Measurements from ENCODE around the gene KIF13A.
"Not testable (repeated sequence)": the region's sequence is repeated elsewhere in the genome, so short reads cannot be mapped to it uniquely, and the experiment has no call there.

KIF13A gene

DNA sequence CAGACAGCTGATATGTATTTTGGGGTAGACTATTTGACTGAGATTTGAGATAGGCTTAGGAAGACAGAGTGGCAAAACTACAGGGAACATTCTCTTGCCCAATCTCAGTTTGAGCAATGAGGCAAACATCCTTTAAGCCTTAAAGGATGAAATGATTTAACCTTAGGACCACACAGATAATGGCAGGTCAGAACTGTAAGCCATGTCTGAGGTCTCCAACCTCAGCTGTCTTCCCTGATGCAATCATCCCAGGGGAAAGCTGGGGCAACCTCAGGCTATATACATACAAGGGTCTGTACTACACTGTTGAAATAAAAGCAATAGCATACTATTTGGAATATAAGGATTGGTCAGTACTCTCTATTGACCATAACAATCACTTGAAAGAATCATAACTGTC lies 196.9 kb downstream of the KIF13A start:
- no peak for DNase-seq (ENCODE audit: low read depth, low spot score)

DNA sequence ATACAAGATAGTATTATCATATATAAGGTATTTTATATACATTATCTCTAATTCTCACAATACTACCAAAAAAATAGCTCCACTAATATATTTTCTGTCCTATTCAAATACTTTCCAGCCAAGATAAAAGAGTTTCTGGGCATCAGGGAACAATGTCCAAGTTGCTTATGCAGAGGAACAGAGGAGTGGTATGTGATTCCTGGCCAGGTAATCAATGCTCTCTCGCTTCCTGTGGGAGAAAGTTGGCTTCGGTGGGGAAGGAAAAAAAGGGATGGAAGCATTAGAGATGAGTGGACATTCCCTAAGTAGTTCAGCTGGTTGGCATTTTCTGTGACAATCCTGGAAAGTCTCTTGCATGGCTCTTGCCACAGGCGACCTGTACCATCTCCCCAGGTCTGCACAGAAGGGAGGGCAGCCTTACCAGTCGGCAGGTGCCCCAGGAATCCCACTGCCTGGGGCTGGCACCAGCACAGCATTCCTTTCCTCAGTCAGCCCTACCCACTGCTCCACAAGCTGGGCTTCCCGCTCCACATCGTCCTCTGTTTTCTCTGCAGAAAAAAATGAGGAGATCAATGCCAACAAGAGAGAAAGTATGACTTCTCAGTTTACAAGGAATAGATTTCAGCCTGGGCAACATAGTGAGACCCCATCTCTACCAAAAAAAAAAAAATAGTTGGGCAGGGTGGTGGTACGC lies 202.2 kb downstream of the KIF13A start:
- DNase-seq (ENCODE audit: low read depth, low spot score), result no peak

DNA sequence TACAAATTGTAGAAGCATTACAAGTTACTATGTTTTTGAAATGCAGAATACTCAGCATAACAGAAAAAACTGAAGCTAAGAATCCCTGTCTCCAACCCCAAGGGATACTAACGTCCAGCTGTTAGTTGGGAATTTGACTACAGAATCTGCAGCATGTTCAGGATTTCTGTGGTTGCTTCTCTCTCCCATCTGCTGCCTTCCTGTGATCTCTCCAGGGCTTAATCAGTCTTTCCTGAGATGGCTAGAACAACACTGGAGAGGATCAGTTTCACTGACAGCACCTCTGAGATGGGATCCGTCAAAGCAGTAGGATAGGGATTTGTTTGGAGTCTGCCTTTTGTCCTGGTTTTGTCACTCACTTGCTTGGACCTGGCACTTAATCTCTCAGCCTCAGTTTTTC lies 207.4 kb downstream of the KIF13A start:
- DNase-seq (ENCODE audit: low read depth, low spot score), result no peak

- no peak for DNase-seq (ENCODE audit: low read depth, low spot score)
Observed at GRCh38 chr6:17771609-17772008, 215.8 kb downstream of the KIF13A start.

- DNase-seq (ENCODE audit: low read depth, low spot score), result no peak
Observed at GRCh38 chr6:17768881-17769280, 218.6 kb downstream of the KIF13A start.

- DNase-seq (ENCODE audit: low read depth, low spot score), result no peak
Observed at GRCh38 chr6:17768388-17768787, 219.0 kb downstream of the KIF13A start.

GRCh38 chr6:17762651-17763050 lies 224.8 kb downstream of the KIF13A start:
- no peak for DNase-seq (ENCODE audit: low read depth, low spot score)

DNA sequence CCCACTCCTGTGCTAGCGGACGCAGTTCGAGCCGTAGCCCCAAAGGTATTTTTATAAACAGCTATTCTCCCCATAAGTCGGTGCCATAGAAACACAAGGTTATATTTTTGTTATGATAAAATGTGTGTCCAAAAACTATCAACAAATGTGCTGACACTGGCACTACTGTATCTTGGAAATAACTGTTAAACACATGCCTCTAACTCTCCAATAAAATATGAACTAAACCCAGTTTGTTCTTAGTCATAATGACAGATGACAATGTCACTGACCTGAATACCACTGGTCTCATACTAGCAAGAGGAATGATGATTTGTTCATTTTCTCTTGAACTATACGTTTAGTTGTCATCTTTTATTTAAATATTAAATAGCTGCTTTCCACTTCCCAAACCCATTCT lies 229.3 kb downstream of the KIF13A start:
- DNase-seq (ENCODE audit: low read depth, low spot score), result no peak

DNA sequence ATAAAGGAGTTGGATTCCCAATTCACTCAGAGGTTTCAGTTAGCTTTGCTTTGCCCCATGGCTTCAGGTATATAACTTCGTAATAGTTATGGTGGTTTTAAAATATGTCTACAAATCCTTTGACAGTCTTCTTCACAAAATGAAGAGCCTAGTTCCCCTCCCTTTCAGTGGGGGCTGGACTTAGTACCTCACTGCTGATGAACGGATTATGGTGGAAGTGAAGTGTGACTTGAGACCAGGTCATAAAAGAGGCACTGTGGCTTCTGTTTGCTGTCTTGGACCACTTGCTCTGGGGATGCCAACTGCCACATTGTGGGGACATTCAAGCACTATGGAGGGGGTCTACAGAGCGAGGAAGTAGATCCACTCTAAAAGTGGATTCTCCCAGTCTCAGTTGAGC lies 233.2 kb downstream of the KIF13A start:
- no peak for DNase-seq (ENCODE audit: low read depth, low spot score)

- not testable (repeated sequence) for DNase-seq (ENCODE audit: low read depth, low spot score)
Observed at GRCh38 chr6:17745324-17745723, 242.1 kb downstream of the KIF13A start.

GRCh38 chr6:17744757-17745308 lies 242.6 kb downstream of the KIF13A start:
- DNase-seq (ENCODE audit: low read depth, low spot score), result not testable (repeated sequence)

DNA sequence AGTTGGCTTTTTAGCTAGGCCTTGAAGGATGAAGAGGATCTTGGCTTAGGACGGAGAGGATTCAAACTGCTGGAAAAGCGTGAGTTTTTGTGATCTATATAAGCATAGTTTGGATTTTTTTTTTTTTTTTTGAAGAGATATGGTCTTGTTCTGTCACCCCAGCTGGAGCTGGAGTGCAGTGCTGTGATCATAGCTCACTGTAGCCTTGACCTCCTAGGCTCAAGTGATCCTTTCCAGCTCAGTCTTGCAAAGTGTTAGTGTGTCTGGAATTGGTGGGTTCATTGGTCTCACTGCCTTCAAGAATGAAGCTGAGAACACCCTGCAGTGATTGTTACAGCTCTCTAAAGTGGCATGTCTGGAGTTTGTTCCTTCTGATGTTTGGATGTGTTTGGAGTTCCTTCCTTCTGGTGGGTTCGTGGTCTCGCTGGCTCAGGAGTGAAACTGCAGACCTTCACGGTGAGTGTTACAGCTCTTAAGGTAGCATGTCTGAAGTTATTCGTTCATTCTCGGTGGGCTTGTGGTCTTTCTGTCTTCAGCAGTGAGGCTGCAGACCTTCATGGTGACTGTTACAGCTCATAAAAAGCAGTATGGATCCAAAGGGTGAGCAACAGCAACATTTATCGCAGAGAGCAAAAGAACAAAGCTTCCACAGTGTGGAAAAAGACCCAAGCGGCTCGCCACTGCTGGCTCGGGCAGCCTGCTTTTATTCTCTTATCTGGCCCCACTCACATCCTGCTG lies 243.2 kb downstream of the KIF13A start:
- no peak for DNase-seq (ENCODE audit: low read depth, low spot score)

- no peak for DNase-seq (ENCODE audit: low read depth, low spot score)
Observed at GRCh38 chr6:17741507-17741906, 245.9 kb downstream of the KIF13A start.

- DNase-seq (ENCODE audit: low read depth, low spot score), result no peak
Observed at GRCh38 chr6:17740559-17741220, 246.7 kb downstream of the KIF13A start.

DNA sequence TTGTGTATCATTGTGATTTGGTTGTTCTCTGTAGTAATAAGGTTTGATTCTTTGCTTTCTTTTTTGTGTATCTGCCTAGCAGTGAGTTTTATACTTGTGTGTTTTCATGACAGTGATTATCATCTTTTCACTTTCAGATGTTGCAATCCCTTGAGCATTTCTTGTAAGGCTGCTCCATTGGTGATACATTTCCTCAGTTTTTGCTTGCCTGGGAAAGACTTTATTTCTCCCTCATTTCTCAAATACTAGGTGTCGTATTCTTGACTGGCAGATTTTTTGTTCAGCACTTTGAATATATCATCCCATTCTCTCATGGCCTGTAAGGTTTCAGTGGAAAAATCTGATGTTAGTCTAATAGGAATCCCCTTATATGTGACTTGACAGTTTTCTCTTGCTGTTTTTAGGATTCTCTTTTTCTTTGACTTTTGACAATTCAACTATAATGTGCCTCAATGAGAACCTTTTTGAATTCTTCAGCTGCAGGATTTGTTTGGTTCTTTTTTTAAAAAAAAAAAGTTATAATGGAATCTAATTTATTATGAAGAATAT lies 249.7 kb downstream of the KIF13A start:
- DNase-seq (ENCODE audit: low read depth, low spot score), result no peak

DNA sequence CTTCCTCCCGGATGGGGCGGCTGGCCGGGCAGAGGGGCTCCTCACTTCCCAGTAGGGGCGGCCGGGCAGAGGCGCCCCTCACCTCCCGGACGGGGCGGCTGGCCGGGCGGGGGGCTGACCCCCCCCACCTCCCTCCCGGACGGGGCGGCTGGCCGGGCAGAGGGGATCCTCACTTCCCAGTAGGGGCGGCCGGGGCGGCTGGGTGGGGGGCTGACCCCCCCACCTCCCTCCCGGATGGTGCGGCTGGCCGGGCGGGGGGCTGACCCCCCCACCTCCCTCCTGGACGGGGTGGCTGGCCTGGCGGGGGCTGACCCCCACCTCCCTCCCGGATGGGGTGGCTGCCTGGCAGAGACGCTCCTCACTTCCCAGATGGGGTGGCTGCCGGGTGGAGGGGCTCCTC lies 252.1 kb downstream of the KIF13A start:
- not testable (repeated sequence) for DNase-seq (ENCODE audit: low read depth, low spot score)

DNA sequence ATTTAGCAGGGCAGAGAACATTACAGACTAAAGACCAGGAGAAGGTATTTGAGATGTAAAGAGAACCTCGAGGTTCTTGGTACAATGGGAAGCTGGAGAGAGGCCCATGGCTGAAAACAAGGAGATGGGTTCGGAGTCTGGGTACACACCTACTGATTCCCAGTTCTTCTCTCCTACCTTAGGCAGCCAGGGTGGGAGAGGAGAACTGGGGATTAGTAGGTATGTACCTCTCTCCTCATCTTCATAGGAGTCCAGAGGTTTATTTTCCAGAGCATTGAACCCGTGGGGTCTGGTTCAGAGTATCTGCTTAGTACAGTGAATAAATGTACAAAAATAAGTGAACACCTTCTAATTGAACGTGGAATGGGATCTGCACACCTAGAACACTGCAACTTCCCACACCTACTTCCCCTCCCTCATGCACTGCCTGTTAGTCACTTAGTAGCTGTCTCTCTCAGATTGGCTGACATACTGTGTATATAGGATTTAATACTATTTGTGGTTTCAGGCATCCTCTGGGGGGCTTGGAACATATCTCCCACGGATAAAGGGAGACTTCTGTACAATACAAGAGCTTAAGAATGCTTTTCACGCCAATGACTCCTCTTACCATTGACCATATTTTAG lies 257.2 kb downstream of the KIF13A start:
- DNase-seq (ENCODE audit: low read depth, low spot score), result no peak

GRCh38 chr6:17729223-17730077 lies 258.0 kb downstream of the KIF13A start:
- DNase-seq (ENCODE audit: low read depth, low spot score), result no peak

DNA sequence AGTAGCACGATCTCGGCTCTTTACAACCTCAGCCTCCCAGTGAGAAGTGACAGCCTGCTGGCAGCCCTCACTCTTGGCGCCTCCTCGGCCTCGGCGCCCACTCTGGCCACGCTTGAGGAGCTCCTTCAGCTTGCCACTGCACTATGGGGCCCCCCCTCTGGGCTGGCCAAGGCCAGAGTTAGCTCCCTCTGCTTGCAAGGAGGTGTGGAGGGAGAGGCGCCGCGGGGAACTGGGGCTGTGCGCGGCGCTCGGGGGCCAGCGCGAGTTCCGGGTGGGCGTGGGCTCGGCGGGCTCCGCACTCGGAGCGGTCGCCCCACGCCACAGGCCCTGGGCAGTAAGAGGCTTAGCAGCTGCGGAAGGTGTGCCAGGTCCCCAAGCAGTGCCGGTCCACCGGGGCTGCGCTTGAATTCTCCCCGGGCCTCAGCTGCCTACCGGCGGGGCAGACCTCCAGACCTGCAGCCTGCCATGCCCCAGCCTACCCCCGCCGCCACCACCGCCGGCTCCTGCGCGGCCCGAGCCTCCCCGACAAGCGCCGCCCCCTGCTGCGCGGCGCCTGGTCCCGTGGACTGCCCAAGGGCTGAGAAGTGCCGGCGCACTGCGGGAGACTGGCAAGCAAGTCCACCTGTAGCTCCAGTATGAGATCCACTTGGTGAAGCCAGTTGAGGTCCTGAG lies 258.7 kb downstream of the KIF13A start:
- DNase-seq (ENCODE audit: low read depth, low spot score), result no peak

GRCh38 chr6:17725083-17725482 lies 262.4 kb downstream of the KIF13A start:
- DNase-seq (ENCODE audit: low read depth, low spot score), result no peak

All from brain pericyte (primary cell).